NK-92 (cell line): ENCODE measurements around the gene TNFRSF21.

Experiments used
- DNase-seq: peaks from one replicate; lab custom pipeline; 2025; ENCODE audit not compliant: unreplicated experiment; lab: John Stamatoyannopoulos, UW

The TNFRSF21 gene

DNA sequence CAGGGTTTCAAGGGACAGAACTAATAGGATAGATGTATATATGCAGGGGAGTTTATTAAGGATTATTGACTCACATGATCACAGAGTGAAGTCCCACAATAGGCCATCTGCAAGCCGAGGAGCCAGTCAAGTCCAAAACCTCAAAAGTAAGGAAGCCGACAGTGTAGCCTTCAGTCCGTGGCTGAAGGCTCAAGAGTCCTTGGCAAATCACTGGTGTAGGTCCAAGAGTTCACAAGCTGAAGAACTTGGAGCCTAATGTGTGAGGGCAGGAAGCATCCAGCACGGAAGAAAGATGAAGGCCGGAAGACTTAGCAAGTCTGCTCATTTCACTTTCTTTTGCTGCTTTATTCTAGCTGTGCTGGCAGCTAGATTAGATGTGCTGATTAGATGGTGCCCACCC is 128.0 kb downstream of the TNFRSF21 start:
- no peak for DNase-seq
